Activated gamma-delta T cell treated with Interleukin-2 at 50 U/mL for 16 hours (primary cell): ENCODE data around the gene BEAN1.
"Not testable (repeated sequence)": the region's sequence is repeated elsewhere in the genome, so short reads cannot be mapped to it uniquely, and the experiment has no call there.

Source experiments
- DNase-seq: peaks from one replicate; pipeline ENCODE4 v3.0.0-alpha.2; 2020

Gene BEAN1

DNA sequence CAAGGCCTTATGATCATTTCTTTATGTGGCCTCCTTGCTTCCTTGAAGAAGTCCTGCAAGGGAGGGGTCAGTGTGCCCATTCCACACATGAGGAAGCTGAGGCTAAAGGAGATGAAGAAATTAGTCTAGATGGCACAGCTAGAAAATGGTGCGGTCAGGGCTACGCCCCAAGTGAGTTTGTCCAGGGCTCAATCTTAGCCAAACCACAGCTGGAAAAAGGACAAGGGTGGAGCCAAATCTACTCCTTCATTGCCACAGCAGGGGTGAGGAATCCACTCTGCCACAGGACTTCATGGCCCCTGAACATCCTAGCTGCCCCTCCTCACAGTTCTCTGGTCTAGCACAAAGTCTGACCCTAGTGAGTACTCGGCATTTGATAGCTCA is 16.2 kb downstream of the BEAN1 start:
- DNase-seq: no peak

GRCh38 chr16:66444049-66444481 is 17.0 kb downstream of the BEAN1 start:
- no peak for DNase-seq

DNA sequence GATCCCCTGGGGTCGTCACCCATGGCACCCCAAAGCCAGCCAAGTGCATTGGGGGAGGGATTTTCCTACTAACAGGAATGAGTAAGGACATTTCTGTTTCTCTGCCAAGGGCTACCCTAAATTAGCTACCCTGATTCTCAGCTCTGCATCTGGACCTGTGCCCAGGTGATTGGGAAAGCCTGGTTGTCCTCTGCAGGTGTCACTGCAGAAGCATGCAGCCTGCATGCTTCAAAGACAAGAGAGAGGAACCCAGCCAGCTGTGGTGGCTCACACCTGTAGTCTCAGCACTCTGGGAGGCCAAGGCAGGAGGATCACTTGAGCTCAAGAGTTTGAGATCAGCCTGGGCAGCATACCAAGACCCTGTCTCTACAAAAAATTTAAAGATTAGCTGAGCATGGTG is 19.6 kb downstream of the BEAN1 start:
- no peak for DNase-seq

GRCh38 chr16:66447491-66447890 is 20.4 kb downstream of the BEAN1 start:
- no peak for DNase-seq

GRCh38 chr16:66451548-66451947 is 24.5 kb downstream of the BEAN1 start:
- DNase-seq: no peak

- not testable (repeated sequence) for DNase-seq
Observed at GRCh38 chr16:66453230-66453629, 26.1 kb downstream of the BEAN1 start.

- DNase-seq: no peak
Observed at GRCh38 chr16:66454751-66455150, 27.7 kb downstream of the BEAN1 start.

DNA sequence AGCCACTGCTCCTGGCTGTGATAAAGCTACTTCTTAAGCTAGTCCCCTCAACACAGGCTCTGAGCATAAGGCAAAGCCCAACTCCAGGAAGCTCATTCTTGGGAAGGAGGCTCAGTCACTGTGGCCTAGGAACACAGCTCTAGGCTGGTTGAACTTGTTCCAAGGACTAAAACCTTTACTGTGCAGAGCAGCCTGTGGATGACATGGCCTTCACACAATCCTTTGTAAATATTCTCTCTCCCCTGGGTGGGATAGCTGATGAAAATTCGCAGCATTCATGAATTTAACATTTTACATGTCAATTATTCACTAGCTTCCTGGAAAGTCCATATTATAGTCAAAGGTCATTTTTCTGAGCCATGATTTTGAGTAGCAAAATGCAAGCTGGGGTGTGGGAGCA is 28.9 kb downstream of the BEAN1 start:
- no peak for DNase-seq

DNA sequence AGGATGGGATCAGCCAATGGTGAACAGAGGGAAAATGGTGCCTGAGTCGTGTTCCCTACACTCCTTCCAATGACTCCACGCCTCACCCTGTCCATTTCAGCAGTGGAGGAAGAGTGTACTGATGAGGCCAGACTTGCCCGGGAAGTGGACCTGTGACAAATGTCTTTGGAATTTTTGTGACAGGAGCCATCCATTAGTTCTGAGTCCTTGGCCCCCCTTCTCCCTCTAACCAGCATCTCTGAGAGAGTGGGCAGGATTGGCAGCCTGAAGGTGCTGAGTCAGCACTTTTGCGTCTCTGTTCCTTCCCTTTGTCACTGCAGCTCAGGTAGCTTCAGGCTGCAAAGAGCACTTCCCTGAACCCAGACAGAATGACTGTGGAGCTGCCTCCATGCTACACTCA is 30.8 kb downstream of the BEAN1 start:
- no peak for DNase-seq

DNA sequence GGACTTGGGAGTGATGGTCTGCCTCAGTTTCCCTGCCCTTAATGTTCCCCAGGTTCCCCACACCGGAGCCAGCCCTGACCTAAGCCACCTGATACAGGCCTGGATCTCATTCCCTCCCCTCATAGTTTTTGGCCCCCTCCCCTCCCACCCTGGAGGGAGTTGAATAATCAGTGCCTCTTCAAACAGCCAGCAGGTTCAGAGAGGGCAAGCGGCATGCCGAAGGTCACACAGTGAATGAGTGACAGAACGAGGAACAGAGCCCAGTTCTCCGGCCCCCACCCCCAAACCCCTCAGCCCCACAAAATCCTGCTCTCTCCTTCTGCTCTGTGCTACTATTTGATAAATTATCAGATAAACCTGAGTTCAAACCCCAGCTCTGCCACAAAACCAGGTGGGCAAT is 31.2 kb downstream of the BEAN1 start:
- no peak for DNase-seq

GRCh38 chr16:66458853-66459252 is 31.8 kb downstream of the BEAN1 start:
- no peak for DNase-seq

GRCh38 chr16:66459878-66460277 is 32.8 kb downstream of the BEAN1 start:
- no peak for DNase-seq

GRCh38 chr16:66460703-66461102 is 33.6 kb downstream of the BEAN1 start:
- DNase-seq: no peak

- no peak for DNase-seq
Observed at GRCh38 chr16:66462912-66463311, 35.8 kb downstream of the BEAN1 start.

DNA sequence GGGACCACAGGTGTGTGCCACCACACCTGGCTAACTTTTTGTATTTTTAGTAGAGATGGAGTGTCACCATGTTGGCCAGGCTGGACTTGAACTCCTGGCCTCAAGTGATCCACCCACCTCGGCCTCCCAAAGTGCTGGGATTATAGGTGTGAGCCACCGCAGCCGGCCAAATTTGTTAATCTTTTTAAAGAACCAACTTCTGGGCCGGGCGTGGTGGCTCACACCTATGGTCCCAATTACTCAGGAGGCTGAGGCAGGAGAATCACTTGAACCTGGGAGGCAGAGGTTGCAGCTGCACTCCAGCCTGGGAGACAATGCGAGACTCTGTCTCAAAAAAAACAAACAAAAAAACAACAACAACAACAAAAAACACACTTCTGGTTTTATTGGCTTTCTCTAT is 38.9 kb downstream of the BEAN1 start:
- DNase-seq: not testable (repeated sequence)

GRCh38 chr16:66466636-66467035 is 39.5 kb downstream of the BEAN1 start:
- DNase-seq: not testable (repeated sequence)

- DNase-seq: no peak
Observed at GRCh38 chr16:66467611-66468010, 40.5 kb downstream of the BEAN1 start.

GRCh38 chr16:66468321-66468965 is 41.3 kb downstream of the BEAN1 start:
- no peak for DNase-seq

GRCh38 chr16:66469291-66469946 is 42.3 kb downstream of the BEAN1 start:
- DNase-seq: no peak

- no peak for DNase-seq
Observed at GRCh38 chr16:66469947-66470546, 43.0 kb downstream of the BEAN1 start.

DNA sequence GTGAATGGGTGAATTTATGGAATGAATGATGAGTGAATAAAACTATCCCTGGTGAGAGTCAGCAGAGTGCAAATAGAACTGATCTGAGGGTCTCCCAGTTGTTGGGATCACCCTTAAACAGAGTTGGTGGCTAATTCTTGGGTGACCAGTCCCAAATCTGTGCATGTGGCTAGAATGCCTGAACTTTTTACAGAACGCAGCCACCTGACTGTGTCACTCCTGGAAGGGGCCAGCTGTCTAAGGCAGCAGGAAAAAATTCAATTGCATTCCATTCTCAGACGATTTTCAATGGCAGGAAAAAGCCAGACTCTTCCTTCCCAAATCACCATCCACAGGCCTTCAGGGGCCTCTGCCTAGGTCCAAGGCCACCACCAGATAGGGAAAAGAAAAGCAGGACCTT is 43.5 kb downstream of the BEAN1 start:
- no peak for DNase-seq

DNA sequence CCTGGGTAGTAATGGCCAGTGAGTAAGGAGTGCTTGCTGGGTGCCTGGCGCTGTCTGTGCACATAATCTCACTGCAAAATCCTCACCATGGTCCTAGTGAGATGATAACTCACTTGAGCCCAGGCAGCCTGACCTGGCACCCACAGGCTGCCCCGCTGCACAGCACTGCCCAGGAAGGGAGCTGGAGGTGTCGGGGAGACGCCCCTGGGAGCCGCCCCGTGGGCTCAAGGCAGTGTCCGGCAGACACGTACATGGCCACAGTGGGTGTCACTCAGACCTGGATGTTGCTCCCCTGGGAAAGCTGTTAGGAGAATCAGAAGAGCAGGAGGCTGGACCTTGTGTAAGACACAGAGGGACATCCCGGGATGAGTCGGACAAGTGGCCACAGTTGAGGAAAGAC is 44.2 kb downstream of the BEAN1 start:
- DNase-seq: no peak

DNA sequence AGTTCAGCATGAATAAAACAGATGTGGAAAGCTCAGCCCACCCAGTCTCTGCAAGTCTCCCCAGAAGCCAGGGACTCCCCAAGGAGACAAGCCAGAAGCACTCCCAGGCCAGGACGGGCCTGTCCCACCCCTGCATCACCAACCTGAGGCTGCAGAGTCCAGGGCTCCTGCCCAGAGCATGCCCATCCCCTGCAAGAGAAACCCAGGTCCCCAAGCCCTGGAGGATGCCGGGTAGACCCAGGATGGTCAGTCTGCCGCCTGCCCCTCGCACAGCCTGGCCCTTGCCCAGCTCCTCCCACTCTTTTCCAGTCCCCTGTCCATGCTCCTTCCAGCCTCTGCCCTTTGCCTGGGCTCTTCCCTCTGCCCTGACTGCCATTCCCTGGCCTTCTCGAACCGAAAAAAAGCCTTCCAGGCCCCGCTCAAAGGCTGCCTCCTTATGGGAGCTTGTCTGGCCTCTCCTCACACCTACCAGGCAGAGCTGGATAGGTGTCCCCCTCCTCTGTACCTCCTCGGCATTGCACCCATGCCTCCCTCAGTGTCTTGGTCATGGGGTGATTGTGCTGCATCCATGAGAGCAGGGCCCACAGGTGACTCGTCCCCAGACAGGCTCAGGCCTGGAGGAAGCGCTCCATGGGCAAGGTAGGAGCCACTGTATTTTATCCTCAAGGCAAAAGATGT is 44.8 kb downstream of the BEAN1 start:
- DNase-seq: no peak

GRCh38 chr16:66473051-66473571 is 46.0 kb downstream of the BEAN1 start:
- DNase-seq: no peak
